Fibroblast of lung (primary cell): ENCODE results near the gene RNF175.

Experiments
- EZH2 ChIP-seq: IDR thresholded peaks from 2 replicates; pipeline ENCODE4 v1.5.1; 2012; ENCODE audit warnings: low read length, control low read depth, mild to moderate bottlenecking; ENCODE audit errors: missing control alignments
- TF ChIP-seq, protein P1 (sequence below), 2 donors: IDR thresholded peaks in 1 of 2; conservative IDR thresholded peaks in 1 of 2; 1 replicate in 1 of 2; 2 replicates in 1 of 2; pipeline ENCODE4 v1.5.1; 2011 to 2012; ENCODE audit warnings: low read length in 2 of 2, control low read depth in 1 of 2, inconsistent platforms in 1 of 2, low read depth in 1 of 2, mild to moderate bottlenecking in 1 of 2

DNA sequence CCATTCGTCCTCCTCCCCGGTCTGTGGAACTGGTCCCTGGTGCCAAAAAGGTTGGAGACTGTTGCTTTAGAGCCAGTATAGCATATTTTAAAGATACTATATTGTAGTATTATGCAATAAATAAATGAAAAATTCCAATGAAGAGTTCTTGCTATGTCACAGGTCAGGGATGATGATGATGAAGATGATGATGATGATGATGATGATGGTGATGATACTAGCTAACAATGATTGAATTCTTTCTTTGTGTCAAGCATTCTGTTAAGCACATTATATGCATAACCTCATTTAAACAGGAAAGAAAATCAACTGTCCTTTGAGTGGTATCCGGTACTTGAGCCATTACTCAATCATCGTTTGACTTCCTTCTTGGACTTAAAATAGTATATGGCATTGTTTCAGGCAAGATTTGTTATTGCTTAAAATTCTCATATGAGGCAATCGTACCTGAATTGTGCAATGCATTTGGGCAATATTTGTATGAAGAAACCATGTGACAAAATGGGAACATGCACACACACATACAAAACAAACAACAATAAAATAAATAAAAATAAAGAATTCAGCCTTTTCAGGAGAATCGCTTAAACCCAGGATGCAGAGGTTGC is 98.5 kb downstream of the RNF175 start:
- TF ChIP-seq, protein P1, sequence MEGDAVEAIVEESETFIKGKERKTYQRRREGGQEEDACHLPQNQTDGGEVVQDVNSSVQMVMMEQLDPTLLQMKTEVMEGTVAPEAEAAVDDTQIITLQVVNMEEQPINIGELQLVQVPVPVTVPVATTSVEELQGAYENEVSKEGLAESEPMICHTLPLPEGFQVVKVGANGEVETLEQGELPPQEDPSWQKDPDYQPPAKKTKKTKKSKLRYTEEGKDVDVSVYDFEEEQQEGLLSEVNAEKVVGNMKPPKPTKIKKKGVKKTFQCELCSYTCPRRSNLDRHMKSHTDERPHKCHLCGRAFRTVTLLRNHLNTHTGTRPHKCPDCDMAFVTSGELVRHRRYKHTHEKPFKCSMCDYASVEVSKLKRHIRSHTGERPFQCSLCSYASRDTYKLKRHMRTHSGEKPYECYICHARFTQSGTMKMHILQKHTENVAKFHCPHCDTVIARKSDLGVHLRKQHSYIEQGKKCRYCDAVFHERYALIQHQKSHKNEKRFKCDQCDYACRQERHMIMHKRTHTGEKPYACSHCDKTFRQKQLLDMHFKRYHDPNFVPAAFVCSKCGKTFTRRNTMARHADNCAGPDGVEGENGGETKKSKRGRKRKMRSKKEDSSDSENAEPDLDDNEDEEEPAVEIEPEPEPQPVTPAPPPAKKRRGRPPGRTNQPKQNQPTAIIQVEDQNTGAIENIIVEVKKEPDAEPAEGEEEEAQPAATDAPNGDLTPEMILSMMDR (conservative IDR thresholded peaks at IDR 0.05 in 1 of 2, IDR thresholded peaks at IDR 0.05 in 1 of 2; ENCODE audit: low read depth in 1 of 2, low read length in 2 of 2), result no peak
- no peak for TF ChIP-seq EZH2
